HepG2 (cell line): Measurements from ENCODE around the gene CDC14A. TPM values are rescaled to one million over a fixed set of nuclear protein-coding genes. Genes with fewer than 3 reads are reported as not detected.

ENCODE experiments used
- ATAC-seq: fragments of 200-7000 bp; cut with Tn5 transposase; 3 replicates; pipeline ENCODE4 v1.9.1; 2020; ENCODE audit warnings: mild to moderate bottlenecking, moderate library complexity
- BruUV-seq: library from RNA; stranded (reverse); fragments of 400-500 nt; replicated peaks from 2 replicates; lab custom pipeline; 2021; lab: Mats Ljungman, UMichigan
- CTCF ChIA-PET: fragments of 300-600 bp; formaldehyde crosslinking; extraction: SDS; loops from one replicate; lab custom pipeline; 2021; ENCODE audit warnings: low total read pairs, inconsistent platforms, low intra/inter-chr PET ratio; lab: Yijun Ruan, JAX
- POLR2A ChIA-PET: fragments of 350-600 bp; sonication (Branson Sonifier 250); formaldehyde crosslinking; loops from one replicate; lab custom pipeline; 2020; ENCODE audit warnings: antibody characterized with exemption, inconsistent platforms; lab: Yijun Ruan, JAX
- DNase-seq: peaks from one replicate; pipeline ENCODE4 v3.0.0-alpha.2; 2015; ENCODE audit warnings: low spot score
- FAIRE-seq: peaks from 3 replicates; lab custom pipeline; 2011; peaks lifted over from hg19 to GRCh38; lab: Jason Lieb, UNC
- H2AFZ ChIP-seq: one replicate; pipeline ENCODE4 v1.6.1; 2011; ENCODE audit warnings: low read length, inconsistent platforms
- H3K27ac ChIP-seq: fragments of 300-600 bp; 3 replicates; pipeline ENCODE4 v1.8.0; 2011; ENCODE audit warnings: mixed run types, mild to moderate bottlenecking, mixed read lengths, low read length, inconsistent platforms; ENCODE audit not compliant: insufficient read depth; ENCODE audit errors: extremely low read length
- H3K27me3 ChIP-seq, 2 experiments: fragments of 200-600 bp in 1 of 2; 2 replicates in 1 of 2; 3 replicates in 1 of 2; pipeline versions ENCODE4 v1.6.0 to v1.8.0; 2011; ENCODE audit warnings: low read length in 2 of 2, mild to moderate bottlenecking in 2 of 2, moderate library complexity in 2 of 2, inconsistent platforms in 1 of 2; ENCODE audit not compliant: insufficient read depth in 2 of 2, control insufficient read depth in 1 of 2
- H3K36me3 ChIP-seq, 2 experiments: fragments of 200-600 bp in 1 of 2; replicated peaks in 1 of 2; 2 replicates in 1 of 2; 3 replicates in 1 of 2; pipeline versions ENCODE4 v1.5.1 to v1.8.0; 2011; ENCODE audit warnings: low read length in 2 of 2, inconsistent platforms in 1 of 2; ENCODE audit not compliant: insufficient read depth in 2 of 2, control insufficient read depth in 1 of 2
- H3K4me1 ChIP-seq: 2 replicates; pipeline ENCODE4 v1.5.1; 2012; ENCODE audit warnings: low read length, inconsistent platforms; ENCODE audit not compliant: insufficient read depth
- H3K4me2 ChIP-seq: 2 replicates; pipeline ENCODE4 v1.6.0; 2011; ENCODE audit warnings: low read depth, low read length, inconsistent platforms
- H3K4me3 ChIP-seq, 3 experiments: fragments of 200-600 bp in 1 of 3; sonication (generic), shearing (Covaris generic) in 1 of 3; replicated peaks in 1 of 3; 2 replicates each; pipeline ENCODE4 v1.5.1; 2011 to 2016; ENCODE audit warnings: low read length in 3 of 3, inconsistent platforms in 2 of 3, low read depth in 2 of 3, mild to moderate bottlenecking in 2 of 3, control low read depth in 1 of 3, mixed read lengths in 1 of 3; ENCODE audit not compliant: insufficient read depth in 1 of 3
- H3K79me2 ChIP-seq: one replicate; pipeline ENCODE4 v1.6.1; 2011; ENCODE audit warnings: low read length, inconsistent platforms; ENCODE audit not compliant: insufficient read depth
- H3K9ac ChIP-seq: 2 replicates; pipeline ENCODE4 v1.6.0; 2011; ENCODE audit warnings: mild to moderate bottlenecking, low read depth, low read length, inconsistent platforms; ENCODE audit not compliant: insufficient read depth
- H3K9me3 ChIP-seq: 2 replicates; pipeline ENCODE4 v1.5.1; 2012; ENCODE audit warnings: mild to moderate bottlenecking, low read length
- H4K20me1 ChIP-seq: 2 replicates; pipeline ENCODE4 v1.6.0; 2011; ENCODE audit warnings: inconsistent platforms, mild to moderate bottlenecking, low read length, moderate library complexity; ENCODE audit not compliant: insufficient read depth
- ATF1 ChIP-seq: IDR thresholded peaks from 2 replicates; pipeline ENCODE4 v1.6.1; 2016; ENCODE audit warnings: mild to moderate bottlenecking, control low read depth
- NBN ChIP-seq: fragments of 450-650 bp; conservative IDR thresholded peaks from 2 replicates; pipeline ENCODE4 v1.6.1; 2017
- PHF5A ChIP-seq: IDR thresholded peaks from one replicate; pipeline ENCODE4 v1.6.1; 2018; ENCODE audit warnings: low read depth, missing genetic modification reagents; ENCODE audit not compliant: unreplicated experiment
- PITX1 ChIP-seq: sonication (generic); formaldehyde crosslinking; IDR thresholded peaks from 2 replicates; pipeline ENCODE4 v1.5.1; 2020; ENCODE audit warnings: mild to moderate bottlenecking, missing genetic modification reagents
- POLR2G ChIP-seq: fragments of 200-400 bp; formaldehyde crosslinking; IDR thresholded peaks from 2 replicates; pipeline ENCODE4 v1.6.1; 2018; ENCODE audit warnings: mild to moderate bottlenecking, low read depth, low read length, moderate library complexity
- REPIN1 ChIP-seq: sonication (generic); formaldehyde crosslinking; IDR thresholded peaks from 2 replicates; pipeline ENCODE4 v1.8.0; 2022; ENCODE audit warnings: missing genetic modification reagents, low read depth, mild to moderate bottlenecking, borderline replicate concordance
- SNAPC2 ChIP-seq: sonication (generic); formaldehyde crosslinking; IDR thresholded peaks from 2 replicates; pipeline ENCODE4 v1.8.1; 2022; ENCODE audit warnings: mild to moderate bottlenecking, missing genetic modification reagents
- ZNF333 ChIP-seq: sonication (generic); formaldehyde crosslinking; IDR thresholded peaks from 2 replicates; pipeline ENCODE4 v1.4.0; 2020; ENCODE audit warnings: mild to moderate bottlenecking, missing genetic modification reagents, borderline replicate concordance
- ZNF652 ChIP-seq: IDR thresholded peaks from 2 replicates; pipeline ENCODE4 v1.6.1; 2016; ENCODE audit warnings: low read depth, borderline replicate concordance
- ZNF720 ChIP-seq: sonication (generic); formaldehyde crosslinking; IDR thresholded peaks from 2 replicates; pipeline ENCODE4 v1.4.0; 2020; ENCODE audit warnings: missing genetic modification reagents
- WGBS: methylation state at CpG from one replicate; pipeline ENCODE4 v1.1.6; 2017; ENCODE audit warnings: low lambda C conversion rate; 5-methylcytosine and 5-hydroxymethylcytosine counted together
- in situ Hi-C: cut with HindIII; loops from 2 replicates; pipeline ENCODE4 v1.10.0; 2017; ENCODE audit warnings: low pct_unique_long_range_greater_than_20kb; ENCODE audit not compliant: extremely low pct_ligation_motif_present
- intact Hi-C: fragments of 100-400 bp; cut with micrococcal nuclease; formaldehyde crosslinking; loops from one replicate; pipeline ENCODE4 v1.10.0; 2022; ENCODE audit not compliant: unreplicated experiment
- polyA plus RNA-seq, 8 experiments: library from polyadenylated mRNA; depleted of rRNA in 3 of 8; stranded (reverse) in 7 of 8; unstranded in 1 of 8; fragments of >200 nt; fragmentation: Illumina TruSeq in 4 of 8; extraction: Trizol in 4 of 8; gene quantifications; 2 replicates each; pipeline versions ENCODE4 v1.2.1 to v1.2.3, GENCODE V29; 2011 to 2016; ENCODE audit warnings: low read depth in 4 of 8, missing spikeins in 1 of 8, mixed read lengths in 1 of 8; ENCODE audit not compliant: insufficient read depth in 1 of 8
- total RNA-seq, 5 experiments: library from RNA; depleted of rRNA; stranded (reverse); fragments of >200 nt; fragmentation: Illumina TruSeq; extraction: Trizol; gene quantifications; 2 replicates each; pipeline ENCODE4 v1.2.3, GENCODE V29; 2016; ENCODE audit warnings: low read depth in 1 of 5
- TF ChIP-seq, protein P1 (sequence below): sonication (generic); formaldehyde crosslinking; IDR thresholded peaks from 2 replicates; pipeline ENCODE4 v1.5.1; 2020; ENCODE audit warnings: missing genetic modification reagents, mild to moderate bottlenecking, borderline replicate concordance
- TF ChIP-seq, protein P2 (sequence below): IDR thresholded peaks from 2 replicates; pipeline ENCODE4 v1.6.1; 2016; ENCODE audit warnings: low read depth, control low read depth
- TF ChIP-seq, protein P3 (sequence below): sonication (generic); formaldehyde crosslinking; IDR thresholded peaks from 2 replicates; pipeline ENCODE4 v1.4.0; 2020; ENCODE audit warnings: missing genetic modification reagents, borderline replicate concordance
- TF ChIP-seq, protein P4 (sequence below): sonication (generic); formaldehyde crosslinking; conservative IDR thresholded peaks from 2 replicates; pipeline ENCODE4 v1.4.0; 2020; ENCODE audit warnings: missing genetic modification reagents

The CDC14A gene
- total and polyA plus RNA-seq, 2 of the 13 experiments (the other 11 are each of a cell fraction or from before 2014, with no cell fraction given) = 2.8 to 4.9 TPM

DNA sequence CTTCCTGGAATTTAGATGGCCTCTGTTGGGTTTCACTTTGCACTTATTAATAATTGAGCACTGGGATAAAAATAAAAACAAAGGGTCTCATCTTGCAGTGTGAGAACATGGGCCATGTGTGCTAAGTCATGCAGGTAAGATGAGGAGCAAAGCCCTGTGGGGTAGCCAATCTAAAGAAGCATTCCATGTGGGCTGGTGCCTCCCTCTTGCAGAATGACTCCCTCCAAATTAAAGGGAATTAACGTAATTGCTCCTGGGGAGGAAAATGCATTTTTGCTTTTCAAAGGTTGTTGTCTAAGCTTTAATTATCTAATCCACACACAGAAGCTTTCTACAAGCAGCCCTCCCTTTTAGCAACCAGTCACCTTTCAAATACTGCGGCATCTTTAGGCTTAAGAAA is 69.8 kb downstream of the CDC14A start:
- no peaks in the 10 kb centered on the region for H3K79me2 ChIP-seq
- H3K9ac ChIP-seq = no peak overlapping the region
- no peak overlapping the region for H3K4me3 ChIP-seq
- ChIA-PET CTCF (no interaction called here), POLR2A (no interaction called here)
- 96% methylated on average over 2 of the region's 2 CpGs for WGBS
- H3K4me2 ChIP-seq = no peak overlapping the region
- in situ Hi-C loops (no loop called here), intact Hi-C loops (no loop called here)
- H2AFZ ChIP-seq = no peak overlapping the region
- no peaks in the 10 kb centered on the region for H4K20me1 ChIP-seq
- FAIRE-seq = no peak
- no peaks in the 10 kb centered on the region for H3K9me3 ChIP-seq
- no peaks in the 10 kb centered on the region for H3K4me1 ChIP-seq
- no peak for DNase-seq
- TF ChIP-seq, protein P1, sequence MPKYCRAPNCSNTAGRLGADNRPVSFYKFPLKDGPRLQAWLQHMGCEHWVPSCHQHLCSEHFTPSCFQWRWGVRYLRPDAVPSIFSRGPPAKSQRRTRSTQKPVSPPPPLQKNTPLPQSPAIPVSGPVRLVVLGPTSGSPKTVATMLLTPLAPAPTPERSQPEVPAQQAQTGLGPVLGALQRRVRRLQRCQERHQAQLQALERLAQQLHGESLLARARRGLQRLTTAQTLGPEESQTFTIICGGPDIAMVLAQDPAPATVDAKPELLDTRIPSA = no peak
- TF ChIP-seq, protein P2, sequence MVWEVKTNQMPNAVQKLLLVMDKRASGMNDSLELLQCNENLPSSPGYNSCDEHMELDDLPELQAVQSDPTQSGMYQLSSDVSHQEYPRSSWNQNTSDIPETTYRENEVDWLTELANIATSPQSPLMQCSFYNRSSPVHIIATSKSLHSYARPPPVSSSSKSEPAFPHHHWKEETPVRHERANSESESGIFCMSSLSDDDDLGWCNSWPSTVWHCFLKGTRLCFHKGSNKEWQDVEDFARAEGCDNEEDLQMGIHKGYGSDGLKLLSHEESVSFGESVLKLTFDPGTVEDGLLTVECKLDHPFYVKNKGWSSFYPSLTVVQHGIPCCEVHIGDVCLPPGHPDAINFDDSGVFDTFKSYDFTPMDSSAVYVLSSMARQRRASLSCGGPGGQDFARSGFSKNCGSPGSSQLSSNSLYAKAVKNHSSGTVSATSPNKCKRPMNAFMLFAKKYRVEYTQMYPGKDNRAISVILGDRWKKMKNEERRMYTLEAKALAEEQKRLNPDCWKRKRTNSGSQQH (CRISPR knock-in tag) = no peak
- no peak for TF ChIP-seq ATF1
- TF ChIP-seq ZNF720 (CRISPR knock-in tag) = no peak
- no peak for TF ChIP-seq POLR2G
- no peak for TF ChIP-seq REPIN1 (CRISPR knock-in tag)
- no peak for TF ChIP-seq ZNF652 (CRISPR knock-in tag)
- no peak for TF ChIP-seq NBN
- TF ChIP-seq, protein P3, sequence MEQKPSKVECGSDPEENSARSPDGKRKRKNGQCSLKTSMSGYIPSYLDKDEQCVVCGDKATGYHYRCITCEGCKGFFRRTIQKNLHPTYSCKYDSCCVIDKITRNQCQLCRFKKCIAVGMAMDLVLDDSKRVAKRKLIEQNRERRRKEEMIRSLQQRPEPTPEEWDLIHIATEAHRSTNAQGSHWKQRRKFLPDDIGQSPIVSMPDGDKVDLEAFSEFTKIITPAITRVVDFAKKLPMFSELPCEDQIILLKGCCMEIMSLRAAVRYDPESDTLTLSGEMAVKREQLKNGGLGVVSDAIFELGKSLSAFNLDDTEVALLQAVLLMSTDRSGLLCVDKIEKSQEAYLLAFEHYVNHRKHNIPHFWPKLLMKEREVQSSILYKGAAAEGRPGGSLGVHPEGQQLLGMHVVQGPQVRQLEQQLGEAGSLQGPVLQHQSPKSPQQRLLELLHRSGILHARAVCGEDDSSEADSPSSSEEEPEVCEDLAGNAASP (CRISPR knock-in tag) = no peak
- TF ChIP-seq SNAPC2 (CRISPR knock-in tag) = no peak
- TF ChIP-seq ZNF333 (CRISPR knock-in tag) = no peak
- TF ChIP-seq PITX1 (CRISPR knock-in tag) = no peak
- TF ChIP-seq, protein P4, sequence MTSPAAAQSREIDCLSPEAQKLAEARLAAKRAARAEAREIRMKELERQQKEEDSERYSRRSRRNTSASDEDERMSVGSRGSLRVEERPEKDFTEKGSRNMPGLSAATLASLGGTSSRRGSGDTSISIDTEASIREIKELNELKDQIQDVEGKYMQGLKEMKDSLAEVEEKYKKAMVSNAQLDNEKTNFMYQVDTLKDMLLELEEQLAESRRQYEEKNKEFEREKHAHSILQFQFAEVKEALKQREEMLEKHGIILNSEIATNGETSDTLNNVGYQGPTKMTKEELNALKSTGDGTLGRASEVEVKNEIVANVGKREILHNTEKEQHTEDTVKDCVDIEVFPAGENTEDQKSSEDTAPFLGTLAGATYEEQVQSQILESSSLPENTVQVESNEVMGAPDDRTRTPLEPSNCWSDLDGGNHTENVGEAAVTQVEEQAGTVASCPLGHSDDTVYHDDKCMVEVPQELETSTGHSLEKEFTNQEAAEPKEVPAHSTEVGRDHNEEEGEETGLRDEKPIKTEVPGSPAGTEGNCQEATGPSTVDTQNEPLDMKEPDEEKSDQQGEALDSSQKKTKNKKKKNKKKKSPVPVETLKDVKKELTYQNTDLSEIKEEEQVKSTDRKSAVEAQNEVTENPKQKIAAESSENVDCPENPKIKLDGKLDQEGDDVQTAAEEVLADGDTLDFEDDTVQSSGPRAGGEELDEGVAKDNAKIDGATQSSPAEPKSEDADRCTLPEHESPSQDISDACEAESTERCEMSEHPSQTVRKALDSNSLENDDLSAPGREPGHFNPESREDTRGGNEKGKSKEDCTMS (CRISPR knock-in tag) = no peak
- no peak for TF ChIP-seq PHF5A (CRISPR knock-in tag)
- no peaks in the 10 kb centered on the region for H3K27me3 ChIP-seq
- no peaks in the 10 kb centered on the region; a peak in 1 of 5 replicates for H3K36me3 ChIP-seq
- ATAC-seq = no peak
- BruUV-seq = no TSS peak
- H3K27ac ChIP-seq = no peak overlapping the region
